ENCODE data around the gene OTUB1.

The OTUB1 gene

DNA sequence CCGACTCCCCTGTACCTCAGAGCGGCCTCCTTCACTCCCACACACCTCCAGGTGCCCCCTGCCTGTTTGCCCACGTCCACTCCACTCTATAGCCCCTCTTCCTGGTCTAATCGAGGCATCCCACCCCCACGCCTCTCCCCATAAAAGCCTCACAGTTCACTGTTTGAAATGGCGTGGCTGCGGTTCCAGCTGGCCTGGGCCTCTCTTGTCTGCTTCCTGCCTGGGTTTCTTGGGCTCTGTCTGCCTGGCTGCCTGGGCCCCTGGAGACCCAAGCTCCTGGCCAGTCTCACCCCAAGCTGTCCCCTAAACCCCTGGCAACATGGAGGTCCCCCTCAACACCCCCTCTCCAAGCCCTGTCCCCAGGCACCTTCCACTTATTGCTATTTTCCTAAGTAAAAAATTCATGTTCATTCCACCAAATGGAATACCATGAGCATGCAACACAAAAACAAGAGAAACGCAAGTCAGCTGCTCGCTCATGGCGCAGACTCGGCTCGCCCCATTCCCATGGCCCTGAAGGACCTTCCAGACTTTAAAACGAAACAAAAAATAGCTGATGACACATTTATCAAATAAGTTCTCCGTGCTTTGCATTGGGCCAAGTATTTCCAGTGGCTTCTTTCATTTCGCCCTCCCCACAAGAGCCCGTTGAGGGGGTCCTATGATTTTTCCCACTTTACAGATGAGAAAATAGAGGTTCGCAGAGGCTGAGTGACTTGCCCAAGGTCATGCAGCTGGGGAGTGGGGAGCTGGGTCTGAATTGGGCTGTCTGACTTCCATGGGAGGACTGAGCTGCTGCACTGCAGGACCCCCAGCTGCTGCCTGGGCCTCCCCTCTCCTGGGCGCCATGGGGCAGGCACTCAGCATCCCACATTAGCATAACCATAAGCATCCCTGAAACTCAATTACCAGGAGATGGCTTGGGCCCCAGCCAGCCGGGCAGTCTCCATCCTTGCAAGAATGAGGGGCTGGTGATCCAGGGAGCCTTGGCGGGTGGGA is 37.8 kb downstream of the OTUB1 start:
- DNase-seq (ENCODE audit: low spot score), result no peak

DNA sequence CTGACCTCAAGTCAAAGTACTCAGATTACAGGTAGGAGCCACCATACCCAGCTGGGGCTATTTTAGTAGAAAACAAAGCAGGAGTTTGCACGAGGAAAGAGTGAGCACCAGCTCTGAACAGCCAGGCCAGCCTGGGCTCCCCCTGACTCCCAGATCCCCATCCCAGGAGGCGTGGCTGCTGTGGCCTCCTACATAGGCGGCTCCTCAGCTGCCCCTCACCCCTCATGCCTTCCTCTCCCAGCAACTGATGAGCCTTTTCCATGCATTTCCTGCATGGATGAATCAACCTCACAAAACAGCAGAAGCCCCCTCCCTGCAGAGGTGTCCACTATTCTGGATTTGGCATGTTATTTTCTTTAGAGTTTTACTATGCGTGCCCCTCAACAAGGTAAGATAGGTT is 39.0 kb downstream of the OTUB1 start:
- no peak for DNase-seq (ENCODE audit: low spot score)

DNA sequence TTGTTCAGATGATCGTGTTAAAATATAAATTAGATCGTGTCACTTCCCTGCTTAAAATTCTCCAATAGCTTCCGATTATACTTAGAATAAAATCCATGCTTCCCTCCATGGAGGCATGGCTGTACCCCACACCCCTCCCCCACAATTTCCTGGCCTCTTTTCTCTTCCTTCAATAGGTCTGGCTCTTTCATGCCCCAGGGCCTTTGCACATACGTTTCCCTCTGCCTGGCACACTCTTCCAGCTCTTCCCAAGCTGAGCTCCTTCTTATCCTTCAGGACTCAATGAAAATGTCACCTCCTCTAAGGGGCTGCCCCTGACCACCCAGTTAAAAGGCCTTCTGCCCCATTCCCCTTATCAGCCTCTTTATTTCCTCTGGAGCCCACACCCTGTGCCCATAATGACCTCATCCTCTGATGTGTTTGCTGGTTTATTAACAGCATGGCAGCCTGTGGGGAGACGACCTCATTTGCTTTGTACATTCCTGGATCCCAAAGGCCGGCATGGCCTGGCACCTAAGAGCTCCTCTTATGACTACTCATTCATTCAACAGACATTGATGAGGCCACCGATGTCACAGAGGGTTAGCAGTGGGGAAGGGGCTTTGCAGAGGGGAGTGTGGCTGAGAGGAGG is 40.5 kb downstream of the OTUB1 start:
- DNase-seq (ENCODE audit: low spot score), result no peak

DNA sequence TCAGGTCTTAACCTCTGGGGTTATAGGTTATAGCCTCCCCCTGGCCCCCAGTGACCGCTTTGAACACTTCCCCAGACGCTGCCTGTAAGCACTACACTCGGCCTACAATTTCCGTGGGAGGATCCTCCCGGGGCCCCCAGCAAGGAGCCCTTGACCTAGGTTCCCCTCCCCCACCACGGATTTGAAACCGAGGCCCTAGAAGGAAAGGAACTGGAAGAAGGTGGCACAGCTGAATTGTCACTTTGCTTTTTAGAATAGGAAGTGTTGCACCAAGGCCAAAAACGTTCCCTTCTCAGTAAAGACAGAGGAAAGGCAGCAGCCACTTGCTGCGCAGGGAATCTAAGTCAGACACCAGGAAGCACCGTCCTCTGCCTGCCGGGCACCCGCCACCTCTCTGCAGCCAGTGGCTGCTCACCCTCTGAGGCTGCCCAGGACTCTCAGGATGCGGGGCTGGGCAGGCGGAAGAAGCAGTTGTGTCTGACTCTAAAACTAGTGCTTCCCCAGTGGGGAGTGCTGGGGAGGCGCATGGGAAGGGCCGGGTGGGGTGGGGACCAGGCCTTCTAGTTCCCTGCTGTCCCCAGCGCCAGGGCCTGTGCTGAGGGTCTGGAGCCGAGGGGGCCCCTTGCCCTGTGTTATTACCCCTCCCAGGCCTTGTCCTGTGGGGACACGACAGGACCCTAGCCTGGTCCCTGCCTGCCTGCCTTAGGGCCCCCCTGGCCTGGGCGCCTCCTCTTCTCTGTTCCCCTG is 41.6 kb downstream of the OTUB1 start:
- no peak for DNase-seq (ENCODE audit: low spot score)

DNA sequence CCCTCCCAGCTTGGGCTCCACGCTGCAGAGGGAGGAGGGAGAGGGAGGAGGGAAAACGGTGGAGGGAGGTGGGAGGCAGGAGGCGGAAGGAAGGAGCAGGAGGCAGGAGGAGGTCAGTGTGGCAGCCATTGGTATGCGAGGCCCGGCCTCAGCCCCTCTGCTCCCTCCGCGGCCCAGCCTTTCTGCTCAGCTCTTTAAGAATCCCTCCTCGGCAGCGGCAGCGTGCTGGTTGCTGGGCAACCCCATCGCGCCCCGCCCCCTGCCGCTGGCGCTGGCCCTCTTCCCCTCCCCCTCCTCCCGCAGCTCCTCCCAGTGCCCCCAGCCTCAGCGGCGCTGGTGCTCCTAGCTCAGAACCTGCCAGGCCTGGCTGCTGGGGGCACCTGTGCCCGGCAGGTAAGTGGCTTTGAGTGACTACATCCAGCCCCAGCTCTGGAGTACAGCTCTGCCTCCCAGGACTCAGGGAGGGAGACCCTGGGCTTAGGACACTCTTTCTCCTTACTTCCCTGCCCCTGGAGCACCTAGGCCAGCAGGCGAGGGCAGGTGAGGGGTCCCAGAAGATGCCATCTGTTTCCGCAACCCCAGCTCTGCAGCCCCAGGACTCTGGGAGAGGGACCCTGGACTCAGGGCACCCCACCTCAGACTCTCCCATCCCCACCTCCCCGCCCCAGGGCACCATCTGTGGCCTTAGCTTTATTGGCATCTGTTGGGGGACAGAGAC is 42.3 kb downstream of the OTUB1 start:
- DNase-seq (ENCODE audit: low spot score), result peak; percentile 92

DNA sequence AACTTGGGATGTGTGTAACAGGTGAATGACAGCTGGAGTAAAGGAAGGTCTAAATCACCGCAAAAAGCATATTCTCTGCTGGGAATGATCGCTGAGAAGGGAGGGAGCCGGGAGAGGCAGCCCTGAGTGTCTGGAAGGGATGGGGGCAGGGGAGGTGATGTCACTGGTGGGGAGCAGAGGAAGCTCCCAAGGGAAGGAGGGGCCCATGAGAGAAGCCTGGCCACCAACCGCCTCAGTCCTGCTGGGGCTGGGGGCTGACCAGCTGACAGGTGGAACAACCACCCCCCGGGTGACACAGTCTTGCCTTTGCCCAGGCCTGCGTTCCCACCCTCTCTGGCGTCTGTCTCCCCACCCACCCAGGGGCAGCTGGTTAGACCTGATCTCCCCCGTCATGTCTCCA is 43.5 kb downstream of the OTUB1 start:
- DNase-seq (ENCODE audit: low spot score), result no peak

DNA sequence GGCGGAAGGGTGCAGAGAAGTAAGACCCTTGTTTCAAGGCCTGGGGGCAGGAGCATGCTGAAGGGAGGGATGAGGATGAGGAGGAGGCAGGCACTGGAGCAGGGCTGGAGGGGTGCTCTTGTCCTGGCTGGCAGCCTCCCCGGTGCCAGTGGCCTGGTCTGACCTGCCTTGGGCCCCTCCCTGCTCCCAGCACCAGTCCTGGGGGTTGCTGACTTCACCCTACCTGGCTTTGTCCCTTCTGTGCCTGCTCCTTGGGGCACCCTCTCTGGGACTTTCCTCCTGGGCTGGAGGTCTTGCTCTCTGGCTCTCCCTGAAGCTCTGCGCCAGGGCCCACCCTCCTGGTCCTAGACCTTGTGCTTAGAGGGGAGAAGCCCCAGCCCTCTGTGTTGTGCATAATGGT is 44.8 kb downstream of the OTUB1 start:
- no peak for DNase-seq (ENCODE audit: low spot score)

DNA sequence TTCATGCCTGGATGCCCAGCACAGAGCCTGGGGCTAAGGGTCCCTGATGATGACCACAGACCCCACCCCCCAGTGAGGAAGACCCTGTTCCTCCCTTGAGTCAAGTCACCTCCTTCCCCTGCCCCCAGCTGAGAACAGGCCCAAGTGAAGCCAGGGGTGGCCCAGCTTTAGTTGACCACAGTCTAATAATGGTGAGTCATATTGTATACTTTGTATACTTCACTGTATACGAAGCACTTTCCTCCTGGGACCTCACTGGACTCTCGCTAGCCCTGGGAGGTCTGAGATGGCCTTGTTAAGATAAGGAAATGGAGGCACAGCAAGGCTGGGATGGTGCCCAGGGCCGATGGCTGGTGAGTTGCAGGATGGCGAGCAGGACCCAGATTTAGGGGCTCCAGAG is 45.8 kb downstream of the OTUB1 start:
- DNase-seq (ENCODE audit: low spot score), result no peak

DNA sequence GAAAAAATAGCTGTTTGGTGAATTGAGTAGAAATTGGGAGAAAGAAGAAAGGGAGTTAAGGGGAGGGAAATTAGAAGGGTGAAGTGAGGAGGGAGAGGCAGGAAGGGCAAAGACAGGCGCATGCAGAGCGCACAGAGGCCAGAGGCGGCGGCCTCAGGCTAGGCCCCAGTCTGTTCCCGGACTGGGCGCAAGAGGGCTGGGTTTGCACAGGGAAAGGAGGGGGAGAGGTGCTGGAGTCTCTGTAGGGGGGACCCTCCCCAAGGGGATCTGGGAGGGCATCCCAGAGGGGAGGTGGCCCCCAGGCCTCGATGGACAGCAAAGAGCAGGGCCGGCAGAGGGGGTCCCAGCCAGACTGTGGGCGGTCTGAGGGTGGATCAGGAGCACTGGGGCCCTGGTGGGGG is 48.2 kb downstream of the OTUB1 start:
- peak; percentile 66 for DNase-seq (ENCODE audit: low spot score)

DNA sequence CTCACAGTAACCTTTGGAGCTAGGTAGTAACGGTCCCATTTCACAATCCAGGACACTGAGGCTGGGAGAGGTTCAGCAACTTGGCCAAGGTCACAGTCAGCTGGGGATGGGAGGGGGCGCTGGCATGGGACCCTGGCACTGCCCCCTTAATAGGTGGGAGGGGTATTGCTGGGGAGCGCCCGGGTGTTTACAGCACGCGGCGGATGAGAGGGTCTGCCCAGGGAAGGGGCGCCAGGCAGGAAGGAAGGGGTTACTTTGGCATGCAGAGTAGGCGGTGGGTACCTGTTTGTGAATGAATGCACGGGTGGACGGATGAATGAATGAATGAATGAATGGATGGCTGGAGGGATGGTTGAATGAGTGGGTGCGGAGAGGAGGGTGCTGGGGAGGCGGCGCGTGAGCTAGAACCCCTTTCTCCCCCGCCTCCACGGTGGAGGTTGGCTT is 48.9 kb downstream of the OTUB1 start:
- DNase-seq (ENCODE audit: low spot score), result no peak

DNA sequence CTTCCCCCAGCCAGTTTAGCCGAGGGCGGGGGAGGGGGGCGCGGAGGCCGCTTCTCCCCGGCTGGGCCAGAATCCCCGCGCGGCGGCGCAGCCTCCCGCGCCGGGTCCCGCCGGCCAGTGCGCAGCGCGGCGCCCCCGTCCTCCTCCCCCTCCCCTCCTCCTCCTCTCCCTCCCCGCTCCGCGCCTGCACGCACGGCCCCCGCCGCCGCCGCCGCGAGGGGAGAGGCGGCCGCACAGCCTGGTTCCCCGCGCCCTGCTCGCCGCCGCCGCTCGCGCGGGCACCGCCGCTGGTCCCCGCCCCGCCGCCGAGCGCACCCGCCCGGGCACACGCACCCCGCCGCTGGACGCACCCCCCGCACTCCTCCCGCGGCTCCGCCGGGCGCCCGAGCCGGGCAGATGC is 49.3 kb downstream of the OTUB1 start, which contains the start of gene FLRT1:
TSS of gene FLRT1 (plus strand) at position 356 of the 400 bp plus-strand sequence. CDS start 80,337 bp downstream, outside the sequence.
- DNase-seq (ENCODE audit: low spot score), result no peak

DNA sequence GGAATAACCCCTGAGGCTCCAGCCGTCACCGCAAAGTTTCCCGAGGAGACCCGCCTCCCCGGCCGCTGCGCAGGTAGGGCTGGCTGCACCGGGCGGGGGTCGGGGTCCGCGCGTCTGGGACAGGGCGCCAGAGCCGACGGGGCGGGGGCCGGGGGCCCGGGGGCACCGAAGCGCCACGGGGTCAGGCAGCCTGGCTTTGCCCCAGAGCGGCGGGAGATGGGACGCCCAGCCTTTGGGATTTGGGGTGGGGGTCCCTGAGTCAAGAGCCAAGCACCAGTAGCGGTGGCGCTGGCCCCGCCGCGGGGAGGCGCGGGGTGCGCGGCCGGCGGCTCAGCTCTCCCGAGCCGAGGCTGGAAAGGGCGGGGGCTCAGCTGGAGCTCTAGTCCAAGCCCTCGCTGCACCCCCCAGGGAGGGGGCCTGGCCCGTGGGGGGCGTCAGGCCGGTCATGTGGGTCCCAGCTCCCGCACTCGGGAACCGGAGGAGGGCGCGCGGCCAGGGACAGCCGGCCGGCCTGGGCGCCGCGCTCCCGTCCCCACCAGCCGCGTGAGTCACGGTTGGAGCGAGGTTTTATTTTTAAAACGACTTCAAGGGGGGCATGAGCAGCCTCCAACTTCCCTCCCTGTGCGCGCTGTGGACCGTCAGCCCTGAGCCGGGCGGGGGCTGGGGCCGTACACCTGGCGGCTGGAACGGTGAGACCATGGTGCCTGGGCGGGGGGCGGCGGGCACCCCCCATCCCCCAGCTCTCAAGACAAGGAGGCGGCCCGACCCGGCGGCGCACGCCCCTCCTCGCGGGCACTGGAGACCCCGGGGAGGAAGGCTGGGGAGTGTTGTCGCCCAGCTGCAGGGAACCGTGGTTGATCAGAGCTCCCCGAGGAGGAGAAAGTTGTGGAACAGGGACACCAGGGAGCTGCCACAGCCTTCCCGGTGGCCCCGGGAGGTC is 50.1 kb downstream of the OTUB1 start:
- DNase-seq (ENCODE audit: low spot score), result peak; percentile 66

DNA sequence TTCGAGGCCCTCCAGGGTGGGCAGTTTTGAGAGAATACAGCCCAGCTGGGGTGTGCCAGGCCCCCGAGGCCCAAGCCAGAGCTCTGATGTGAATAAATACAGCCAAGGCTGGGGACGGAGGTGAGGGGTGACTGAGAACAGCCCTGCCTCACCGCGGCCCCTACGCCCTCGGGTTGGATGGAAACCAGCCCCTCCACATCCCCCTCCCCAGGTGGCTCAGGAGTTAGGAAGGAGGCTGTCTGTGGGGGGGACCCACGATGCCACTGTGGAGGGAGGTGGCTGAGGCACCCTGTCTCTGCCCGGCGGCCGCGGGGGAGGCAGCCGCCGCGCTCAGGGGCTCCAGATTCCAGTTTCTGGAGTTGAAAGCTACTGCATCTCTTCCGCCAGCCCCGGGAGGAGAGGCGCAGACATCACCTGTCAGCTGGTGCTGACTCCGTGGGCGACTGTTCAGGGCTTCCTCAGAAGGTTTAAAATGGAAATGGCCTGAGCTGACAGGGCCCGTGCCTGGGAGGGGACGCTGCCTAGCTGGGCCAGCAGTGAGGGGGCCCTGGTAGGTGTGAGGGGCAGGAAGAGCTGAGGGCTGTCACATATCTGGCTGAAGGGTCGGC is 50.9 kb downstream of the OTUB1 start:
- DNase-seq (ENCODE audit: low spot score), result no peak

DNA sequence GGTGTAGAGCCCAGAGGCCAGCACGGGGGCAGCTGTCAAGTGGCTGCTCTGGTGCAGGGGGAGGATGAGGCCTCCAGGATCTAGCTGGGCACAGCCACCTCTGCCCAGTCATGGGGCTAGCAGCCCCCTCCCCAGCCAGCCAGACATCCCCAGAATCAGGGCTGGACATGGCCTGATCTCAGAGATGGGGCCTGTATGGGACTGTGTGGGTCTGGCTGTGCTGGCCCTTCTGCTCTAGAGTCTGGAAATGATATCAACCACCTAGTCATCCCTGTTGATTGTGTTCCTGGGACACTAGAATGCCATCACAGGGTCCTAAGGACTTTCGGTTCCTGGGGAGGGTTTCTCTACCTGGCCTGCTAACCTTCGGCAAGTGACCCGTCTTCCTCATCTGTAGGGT is 52.3 kb downstream of the OTUB1 start:
- no peak for DNase-seq (ENCODE audit: low spot score)

DNA sequence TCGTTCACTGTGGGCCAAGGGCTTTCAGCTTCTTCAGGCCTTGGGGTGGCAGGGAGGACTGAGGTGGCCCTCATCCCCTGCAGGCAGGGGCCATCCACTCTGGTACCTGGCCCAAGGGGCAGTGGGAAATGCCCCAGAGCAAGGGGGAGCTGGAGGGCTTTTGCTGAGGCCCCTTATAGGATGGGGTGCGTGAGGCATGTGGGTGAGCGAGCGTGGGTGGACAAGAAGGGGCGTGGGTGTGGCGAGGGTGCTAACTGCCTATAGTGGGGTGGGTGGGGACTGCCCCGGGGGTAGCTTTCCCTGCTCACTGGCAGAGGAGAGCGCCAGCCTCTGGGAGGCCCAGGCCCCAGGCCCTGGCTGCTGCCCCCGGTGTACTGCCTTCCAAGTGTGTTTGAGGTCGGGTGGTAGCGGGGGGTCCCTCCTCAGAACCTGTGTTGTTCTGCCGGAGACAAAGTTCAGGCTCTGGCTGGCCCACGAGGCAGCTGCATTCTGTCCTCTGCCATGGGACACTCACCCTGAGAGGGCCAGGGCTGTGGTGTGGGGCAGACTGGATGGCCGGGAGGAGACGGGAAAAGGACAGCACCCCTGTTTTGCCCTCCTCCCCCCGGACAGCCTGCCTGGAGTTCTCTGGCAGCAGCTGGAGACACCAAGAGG is 52.9 kb downstream of the OTUB1 start:
- no peak for DNase-seq (ENCODE audit: low spot score)

DNA sequence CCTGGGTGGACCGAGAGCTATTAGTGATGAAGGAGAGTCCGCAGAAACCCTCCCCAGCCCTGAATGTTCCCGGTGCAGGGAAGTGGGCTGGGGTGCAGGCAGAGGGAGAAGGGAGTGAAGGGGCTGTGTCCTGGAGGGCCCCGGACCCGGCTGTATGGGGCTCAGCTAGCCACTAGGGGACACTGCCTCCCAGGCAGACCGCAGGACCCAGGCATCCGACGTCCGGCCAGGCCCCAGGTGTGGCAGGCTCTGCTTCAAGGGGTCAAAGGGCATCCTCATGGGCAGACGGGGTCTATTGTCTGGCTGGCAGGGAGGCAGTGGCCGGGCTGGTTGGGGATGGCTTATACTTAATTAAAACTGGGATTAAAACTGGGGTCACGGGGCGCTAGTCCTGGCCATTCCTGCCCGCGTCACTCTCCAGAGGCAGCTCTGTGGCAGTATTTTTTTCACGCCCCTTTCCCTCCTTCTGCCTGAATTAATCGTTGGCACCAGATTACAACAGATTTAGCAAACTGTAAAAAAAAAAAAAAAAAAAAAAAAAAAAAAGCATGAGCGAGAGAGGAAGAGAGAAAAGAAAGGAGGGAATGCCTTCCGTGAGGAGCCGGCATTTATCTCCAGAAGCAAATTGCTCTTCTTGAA is 54.6 kb downstream of the OTUB1 start:
- peak; percentile 80 for DNase-seq (ENCODE audit: low spot score)

DNA sequence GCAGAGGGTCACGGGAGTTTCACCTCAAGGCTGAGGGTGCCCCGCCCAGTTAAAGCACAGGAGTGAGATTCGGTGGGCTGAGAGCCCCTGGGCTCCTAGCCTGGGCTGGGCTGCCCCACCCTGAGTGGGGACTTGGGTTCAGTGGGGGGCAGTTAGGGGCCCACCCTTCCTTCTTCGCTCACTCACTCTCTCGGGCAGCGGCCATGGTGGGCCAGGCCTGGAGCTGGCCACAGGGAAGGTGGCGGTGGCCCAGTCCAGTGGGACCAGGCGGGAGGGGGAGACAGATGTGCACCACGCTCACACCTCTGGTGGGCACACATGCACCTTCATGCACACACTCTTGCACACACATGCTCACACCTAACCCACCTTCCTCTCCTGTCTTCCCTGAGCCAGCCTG is 55.6 kb downstream of the OTUB1 start:
- DNase-seq (ENCODE audit: low spot score), result no peak

DNA sequence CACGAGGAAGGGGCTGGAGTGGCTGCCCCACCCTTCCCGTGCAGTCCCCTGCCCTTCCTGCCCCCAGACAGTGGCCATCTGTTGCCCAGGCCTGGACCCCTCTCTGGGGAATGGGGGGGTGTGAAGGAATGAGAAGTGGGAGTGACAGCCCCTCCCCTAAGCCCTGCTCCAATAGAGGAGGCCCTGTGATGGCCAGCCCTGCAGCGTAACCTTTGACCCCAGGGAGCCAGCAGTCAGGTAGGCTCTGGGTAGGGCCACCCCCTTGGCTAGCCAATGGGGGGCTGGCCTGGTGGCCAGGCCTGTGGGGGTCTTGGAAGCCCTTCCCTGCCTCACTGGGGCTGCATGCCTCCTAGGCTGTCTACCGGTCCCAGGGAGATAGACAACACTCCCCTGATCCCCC is 56.1 kb downstream of the OTUB1 start:
- DNase-seq (ENCODE audit: low spot score), result no peak

DNA sequence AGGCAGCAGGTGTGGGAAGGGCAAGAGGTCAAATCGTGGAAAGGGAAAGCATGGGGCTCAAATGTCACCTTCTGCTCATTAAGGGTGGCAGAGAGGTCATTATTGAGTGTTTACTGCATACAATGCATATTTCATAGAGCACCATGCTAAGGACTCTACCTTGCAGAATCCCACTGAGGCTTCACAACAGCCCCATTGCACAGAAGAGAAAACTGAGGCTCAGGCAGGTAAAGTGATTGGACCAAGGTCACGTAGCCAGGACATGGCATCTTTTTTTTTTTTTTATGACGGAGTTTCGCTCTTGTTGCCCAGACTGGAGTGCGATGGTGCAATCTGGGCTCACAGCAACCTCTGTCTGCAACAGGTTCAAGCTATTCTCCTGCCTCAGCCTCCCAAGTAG is 57.3 kb downstream of the OTUB1 start:
- no peak for DNase-seq (ENCODE audit: low spot score)

All from ecto neural progenitor cell (in vitro differentiated cells).